OCI-LY7 (cell line): Measurements from ENCODE around the gene KAZALD1. TPM values are rescaled to one million over a fixed set of nuclear protein-coding genes. Genes with fewer than 3 reads are reported as not detected.

ENCODE experiments used
- BruUV-seq: library from RNA; stranded (reverse); fragments of 400-500 nt; replicated peaks from 2 replicates; lab custom pipeline; 2021; lab: Mats Ljungman, UMichigan
- CTCF ChIA-PET: fragments of 300-600 bp; sonication (Branson Sonifier 250); formaldehyde crosslinking; loops from one replicate; lab custom pipeline; 2022; ENCODE audit warnings: antibody characterized with exemption; ENCODE audit not compliant: unreplicated experiment; lab: Charles Lee
- POLR2A ChIA-PET: fragments of 300-600 bp; sonication (Branson Sonifier 250); formaldehyde crosslinking; loops from one replicate; lab custom pipeline; 2022; ENCODE audit warnings: antibody characterized with exemption; lab: Charles Lee
- DNase-seq: peaks from one replicate; pipeline ENCODE4 v3.0.0-alpha.2; 2015; ENCODE audit warnings: low spot score
- H2AFZ ChIP-seq: fragments of 200-600 bp; sonication (generic), shearing (Covaris generic); 2 replicates; pipeline ENCODE4 v1.6.1; 2014; ENCODE audit warnings: mild to moderate bottlenecking, antibody characterized with exemption, low read length, moderate library complexity
- H3K27ac ChIP-seq: fragments of 200-600 bp; sonication (generic); 2 replicates; pipeline ENCODE4 v1.5.1; 2014; ENCODE audit warnings: mixed run types, low read depth, mild to moderate bottlenecking, moderate library complexity, low read length, inconsistent platforms; ENCODE audit not compliant: poor library complexity, severe bottlenecking
- H3K36me3 ChIP-seq: fragments of 200-600 bp; sonication (generic); 2 replicates; pipeline ENCODE4 v1.6.1; 2014; ENCODE audit warnings: mild to moderate bottlenecking, antibody characterized with exemption, low read length, moderate library complexity, mixed read lengths; ENCODE audit not compliant: insufficient read depth
- H3K4me1 ChIP-seq: fragments of 200-600 bp; sonication (generic); 2 replicates; pipeline ENCODE4 v1.5.1; 2014; ENCODE audit warnings: mild to moderate bottlenecking, low read length; ENCODE audit not compliant: insufficient read depth, poor library complexity, severe bottlenecking
- H3K4me2 ChIP-seq: fragments of 200-600 bp; sonication (generic); 2 replicates; pipeline ENCODE4 v1.6.1; 2014; ENCODE audit warnings: mild to moderate bottlenecking, low read length
- H3K4me3 ChIP-seq: fragments of 200-600 bp; sonication (generic); 2 replicates; pipeline ENCODE4 v1.5.1; 2014; ENCODE audit warnings: mild to moderate bottlenecking, low read depth, low read length; ENCODE audit not compliant: poor library complexity, severe bottlenecking
- H3K79me2 ChIP-seq: fragments of 200-600 bp; sonication (generic); 2 replicates; pipeline ENCODE4 v1.6.1; 2016; ENCODE audit warnings: low read depth, mild to moderate bottlenecking, low read length, moderate library complexity, mixed read lengths; ENCODE audit not compliant: insufficient read depth
- H3K9me2 ChIP-seq: fragments of 200-600 bp; sonication (generic); 2 replicates; pipeline ENCODE4 v1.6.1; 2016; ENCODE audit warnings: mild to moderate bottlenecking, low read length, mixed read lengths; ENCODE audit not compliant: insufficient read depth
- H3K9me3 ChIP-seq: fragments of 200-600 bp; sonication (generic); 2 replicates; pipeline ENCODE4 v1.6.1; 2014; ENCODE audit warnings: mild to moderate bottlenecking, mixed run types, low read length, mixed read lengths
- H4K20me1 ChIP-seq: fragments of 200-600 bp; sonication (generic); 2 replicates; pipeline ENCODE4 v1.6.1; 2014; ENCODE audit warnings: mild to moderate bottlenecking, antibody characterized with exemption, low read length, moderate library complexity, mixed read lengths; ENCODE audit not compliant: insufficient read depth
- CTCF ChIP-seq: fragments of 200-600 bp; sonication (generic); conservative IDR thresholded peaks from 2 replicates; pipeline ENCODE4 v1.5.1; 2014; ENCODE audit warnings: mild to moderate bottlenecking, antibody characterized with exemption, low read length, moderate library complexity, mixed read lengths
- EZH2phosphoT487 ChIP-seq: fragments of 200-600 bp; sonication (generic); IDR thresholded peaks from 2 replicates; pipeline ENCODE4 v1.6.1; 2018; ENCODE audit warnings: low read depth, borderline replicate concordance, mild to moderate bottlenecking, mixed run types, antibody characterized with exemption, low read length, moderate library complexity, mixed read lengths
- intact Hi-C: fragments of 100-400 bp; cut with micrococcal nuclease; formaldehyde crosslinking; loops from one replicate; pipeline ENCODE4 v1.10.0; 2022; ENCODE audit not compliant: unreplicated experiment
- total RNA-seq, 2 experiments: library from RNA; depleted of rRNA in 1 of 2; stranded (reverse); fragments of >200 nt in 1 of 2; shearing (Covaris generic) in 1 of 2; gene quantifications; 2 replicates each; pipeline ENCODE4 v1.2.3, GENCODE V29; 2014 to 2022

The KAZALD1 gene
- total RNA-seq, 2 experiments from 2014 or later: 18.8 to 36.4 TPM

GRCh38 chr10:101041252-101041761 lies 20.5 kb upstream of the KAZALD1 start:
- Histone ChIP-seq H3K9me2 (no peaks in the 10 kb centered on the region), H3K36me3 (no peaks in the 10 kb centered on the region), H3K79me2 (no peaks in the 10 kb centered on the region), H3K4me3 (no peak overlapping the region), H4K20me1 (no peaks in the 10 kb centered on the region), H3K4me1 (peaks cover 32% of the 10 kb centered on the region), H3K4me2 (no peak overlapping the region), H3K27ac (no peak overlapping the region), H3K9me3 (no peaks in the 10 kb centered on the region), H2AFZ (no peak overlapping the region)
- DNase-seq: peak; percentile 85
- no TSS peak for BruUV-seq
- intact Hi-C loops: loop anchor here (1.0 kb wide), 2 partner anchors 27 to 101 kb away; no protein-coding TSS in a partner anchor
- POLR2A ChIA-PET: interaction anchor here (0.6 to 2.3 kb wide), 8 partner anchors 10 to 162 kb away, joined by 3 to 8 read pairs (median 4); no protein-coding TSS in a partner anchor
- CTCF ChIA-PET: interaction anchor here (0.8 to 1.3 kb wide), 3 partner anchors 9 to 101 kb away, joined by 3 to 4 read pairs (median 3); no protein-coding TSS in a partner anchor
- peak; percentile 86 for TF ChIP-seq CTCF
- TF ChIP-seq EZH2phosphoT487: no peak

- Histone ChIP-seq H3K4me1 (peaks cover 32% of the 10 kb centered on the region), H2AFZ (no peak overlapping the region; the same call in 1 of the 2 replicates), H3K79me2 (no peaks in the 10 kb centered on the region), H3K9me2 (no peaks in the 10 kb centered on the region), H3K9me3 (no peaks in the 10 kb centered on the region), H3K27ac (no peak overlapping the region), H4K20me1 (no peaks in the 10 kb centered on the region), H3K36me3 (no peaks in the 10 kb centered on the region), H3K4me2 (peak overlapping the region; percentile 89), H3K4me3 (peak overlapping the region; percentile 69)
- TF ChIP-seq CTCF (no peak), EZH2phosphoT487 (no peak)
- CTCF ChIA-PET: interaction anchor here (0.8 to 1.3 kb wide), 4 partner anchors 8 to 100 kb away, joined by 3 to 5 read pairs (median 4); no protein-coding TSS in a partner anchor
- no peak for DNase-seq
- no TSS peak for BruUV-seq
- POLR2A ChIA-PET: interaction anchor here (1.0 to 2.3 kb wide), 6 partner anchors 9 to 25 kb away, joined by 3 to 10 read pairs (median 4); partner anchors contain the start of gene KAZALD1
- intact Hi-C loops: no loop called here
Measured at GRCh38 chr10:101042118-101042517, 19.7 kb upstream of the KAZALD1 start.
